T-helper 17 cell (primary cell): ENCODE results near the gene CAPN11. TPM values are rescaled to one million over a fixed set of nuclear protein-coding genes. Genes with fewer than 3 reads are reported as not detected.
"Not testable (repeated sequence)": the region's sequence is repeated elsewhere in the genome, so short reads cannot be mapped to it uniquely, and the experiment has no call there.

Experiments used
- ATAC-seq: fragments of 150-1000 bp; cut with Tn5 transposase; 2 replicates; pipeline ENCODE4 v1.10.0; 2021; ENCODE audit warnings: mild to moderate bottlenecking, moderate library complexity
- DNase-seq, 3 donors: peaks; one replicate each; pipeline versions ENCODE4 v3.0.0 to v3.0.0-alpha.2; 2020 to 2021
- H3K9me3 ChIP-seq: one replicate; pipeline ENCODE4 v1.7.0; 2013; ENCODE audit warnings: low read length, mild to moderate bottlenecking; ENCODE audit not compliant: control insufficient read depth, poor library complexity, severe bottlenecking
- H3K27ac Mint-ChIP-seq: one replicate; pipeline ENCODE4 v1.8.0; 2022; ENCODE audit warnings: mild to moderate bottlenecking, moderate library complexity, mixed read lengths
- H3K27me3 Mint-ChIP-seq: one replicate; pipeline ENCODE4 v1.8.0; 2022; ENCODE audit warnings: mixed read lengths
- H3K36me3 Mint-ChIP-seq: one replicate; pipeline ENCODE4 v1.8.0; 2022; ENCODE audit warnings: low read depth, mixed read lengths
- H3K4me1 Mint-ChIP-seq: one replicate; pipeline ENCODE4 v1.8.0; 2022; ENCODE audit warnings: mild to moderate bottlenecking, mixed read lengths
- H3K4me3 Mint-ChIP-seq: one replicate; pipeline ENCODE4 v1.8.0; 2022; ENCODE audit warnings: mild to moderate bottlenecking, moderate library complexity, mixed read lengths
- total RNA-seq, 4 donors: library from RNA in 2 of 4; stranded (reverse) in 2 of 4; gene quantifications; one replicate each; pipeline ENCODE4 v1.2.3 and lab custom pipeline; 2022 to 2026

Gene CAPN11
- total RNA-seq, 2 donors from 2014 or later = 0.26 to 1.0 TPM

- ATAC-seq (no peak), DNase-seq (no peak)
- H3K4me1 Mint-ChIP-seq = peaks cover 27% of the 10 kb centered on the region
- H3K9me3 ChIP-seq = no peaks in the 10 kb centered on the region
- peaks cover 6% of the 10 kb centered on the region for H3K36me3 Mint-ChIP-seq
- peak overlapping the region; percentile 7 for H3K4me3 Mint-ChIP-seq
- no peaks in the 10 kb centered on the region for H3K27me3 Mint-ChIP-seq
- H3K27ac Mint-ChIP-seq = peak overlapping the region; percentile 90
Observed at GRCh38 chr6:44135875-44136274, 22.7 kb upstream of the CAPN11 start.

GRCh38 chr6:44138717-44139350 lies 19.8 kb upstream of the CAPN11 start:
- H3K4me1 Mint-ChIP-seq = peaks cover 17% of the 10 kb centered on the region
- DNase-seq = no peak
- peak overlapping the region; percentile 37 for H3K27ac Mint-ChIP-seq
- no peaks in the 10 kb centered on the region for H3K9me3 ChIP-seq
- H3K4me3 Mint-ChIP-seq = peak overlapping the region; percentile 59
- no peaks in the 10 kb centered on the region for H3K27me3 Mint-ChIP-seq
- ATAC-seq = no peak
- H3K36me3 Mint-ChIP-seq = peaks cover 8% of the 10 kb centered on the region

- Mint-ChIP-seq H3K4me1 (peaks cover 17% of the 10 kb centered on the region), H3K36me3 (peaks cover 8% of the 10 kb centered on the region), H3K4me3 (no peak overlapping the region), H3K27ac (peak overlapping the region; percentile 37), H3K27me3 (no peaks in the 10 kb centered on the region)
- H3K9me3 ChIP-seq = no peaks in the 10 kb centered on the region
- ATAC-seq (no peak), DNase-seq (no peak)
Observed at GRCh38 chr6:44139351-44139743, 19.3 kb upstream of the CAPN11 start.

GRCh38 chr6:44142835-44143234 lies 15.8 kb upstream of the CAPN11 start:
- Mint-ChIP-seq H3K36me3 (peaks cover 5% of the 10 kb centered on the region), H3K4me3 (no peak overlapping the region), H3K4me1 (peaks cover 9% of the 10 kb centered on the region), H3K27me3 (no peaks in the 10 kb centered on the region), H3K27ac (peak overlapping the region; percentile 65)
- ATAC-seq (no peak), DNase-seq (no peak)
- no peaks in the 10 kb centered on the region for H3K9me3 ChIP-seq

- H3K4me1 Mint-ChIP-seq = peaks cover 10% of the 10 kb centered on the region
- DNase-seq (no peak), ATAC-seq (no peak)
- no peak overlapping the region for H3K4me3 Mint-ChIP-seq
- H3K27ac Mint-ChIP-seq = peak overlapping the region; percentile 65
- no peaks in the 10 kb centered on the region for H3K9me3 ChIP-seq
- peaks cover 7% of the 10 kb centered on the region for H3K36me3 Mint-ChIP-seq
- no peaks in the 10 kb centered on the region for H3K27me3 Mint-ChIP-seq
Observed at GRCh38 chr6:44143731-44144130, 14.9 kb upstream of the CAPN11 start.

- H3K9me3 ChIP-seq, DNase-seq, ATAC-seq, H3K27me3 Mint-ChIP-seq, H3K4me3 Mint-ChIP-seq, H3K4me1 Mint-ChIP-seq: not testable (repeated sequence)
- H3K27ac Mint-ChIP-seq = peak overlapping the region; percentile 29
- H3K36me3 Mint-ChIP-seq = peaks cover 12% of the 10 kb centered on the region
Observed at GRCh38 chr6:44144536-44144935, 14.1 kb upstream of the CAPN11 start.

- DNase-seq (no peak), ATAC-seq (no peak)
- Mint-ChIP-seq H3K27ac (no peak overlapping the region), H3K4me3 (no peak overlapping the region), H3K4me1 (peaks cover 6% of the 10 kb centered on the region), H3K27me3 (no peaks in the 10 kb centered on the region), H3K36me3 (peaks cover 8% of the 10 kb centered on the region)
- H3K9me3 ChIP-seq = no peaks in the 10 kb centered on the region
Observed at GRCh38 chr6:44145839-44146238, 12.8 kb upstream of the CAPN11 start.

GRCh38 chr6:44146685-44147084 lies 11.9 kb upstream of the CAPN11 start:
- Mint-ChIP-seq H3K4me1 (peaks cover 10% of the 10 kb centered on the region), H3K27me3 (no peaks in the 10 kb centered on the region), H3K27ac (no peak overlapping the region), H3K36me3 (peaks cover 7% of the 10 kb centered on the region), H3K4me3 (no peak overlapping the region)
- ATAC-seq = no peak
- no peaks in the 10 kb centered on the region for H3K9me3 ChIP-seq
- DNase-seq = no peak

- H3K36me3 Mint-ChIP-seq = peaks cover 7% of the 10 kb centered on the region
- no peaks in the 10 kb centered on the region for H3K9me3 ChIP-seq
- H3K4me3 Mint-ChIP-seq = peak overlapping the region; percentile 64
- peaks cover 13% of the 10 kb centered on the region for H3K4me1 Mint-ChIP-seq
- no peaks in the 10 kb centered on the region for H3K27me3 Mint-ChIP-seq
- no peak overlapping the region for H3K27ac Mint-ChIP-seq
- DNase-seq (no peak), ATAC-seq (no peak)
Observed at GRCh38 chr6:44147256-44147655, 11.4 kb upstream of the CAPN11 start.

GRCh38 chr6:44148306-44148705 lies 10.3 kb upstream of the CAPN11 start:
- H3K9me3 ChIP-seq = no peaks in the 10 kb centered on the region
- Mint-ChIP-seq H3K4me3 (no peak overlapping the region), H3K27ac (no peak overlapping the region), H3K36me3 (peaks cover 7% of the 10 kb centered on the region), H3K27me3 (no peaks in the 10 kb centered on the region), H3K4me1 (peaks cover 13% of the 10 kb centered on the region)
- DNase-seq = no peak
- no peak for ATAC-seq

GRCh38 chr6:44149369-44150012 lies 9.1 kb upstream of the CAPN11 start:
- Mint-ChIP-seq H3K27ac (no peak overlapping the region), H3K4me3 (no peak overlapping the region), H3K36me3 (peaks cover 7% of the 10 kb centered on the region), H3K27me3 (no peaks in the 10 kb centered on the region), H3K4me1 (peaks cover 13% of the 10 kb centered on the region)
- ATAC-seq = no peak
- H3K9me3 ChIP-seq = no peaks in the 10 kb centered on the region
- DNase-seq = no peak

GRCh38 chr6:44150317-44150917 lies 8.2 kb upstream of the CAPN11 start:
- ATAC-seq (no peak), DNase-seq (no peak)
- peak overlapping the region; percentile 78 for H3K27ac Mint-ChIP-seq
- H3K9me3 ChIP-seq = no peaks in the 10 kb centered on the region
- H3K27me3 Mint-ChIP-seq = no peaks in the 10 kb centered on the region
- H3K4me1 Mint-ChIP-seq = peaks cover 15% of the 10 kb centered on the region
- H3K36me3 Mint-ChIP-seq = peaks cover 7% of the 10 kb centered on the region
- no peak overlapping the region for H3K4me3 Mint-ChIP-seq

- H3K4me1 Mint-ChIP-seq = peaks cover 13% of the 10 kb centered on the region
- DNase-seq = peak; percentile 70 to 82 (median 71)
- H3K4me3 Mint-ChIP-seq = peak overlapping the region; percentile 79
- H3K27me3 Mint-ChIP-seq = no peaks in the 10 kb centered on the region
- peaks cover 7% of the 10 kb centered on the region for H3K36me3 Mint-ChIP-seq
- H3K9me3 ChIP-seq = no peaks in the 10 kb centered on the region
- peak; percentile 87 for ATAC-seq
- H3K27ac Mint-ChIP-seq = peak overlapping the region; percentile 68
Observed at GRCh38 chr6:44151348-44152108, 7.1 kb upstream of the CAPN11 start.
